PC-3 (cell line): ENCODE results near the gene ADGRG6.

Experiments used
- EZH2 ChIP-seq: fragments of 300-600 bp; sonication (generic); IDR thresholded peaks from one replicate; pipeline ENCODE4 v1.6.1; 2017; ENCODE audit warnings: antibody characterized with exemption, mild to moderate bottlenecking, low read length; ENCODE audit not compliant: unreplicated experiment
- EZH2phosphoT487 ChIP-seq: fragments of 300-600 bp; sonication (generic); IDR thresholded peaks from 2 replicates; pipeline ENCODE4 v1.6.1; 2018; ENCODE audit warnings: mild to moderate bottlenecking, antibody characterized with exemption, low read length, borderline replicate concordance
- TF ChIP-seq, protein P1 (sequence below): fragments of 300-600 bp; sonication (generic); conservative IDR thresholded peaks from 2 replicates; pipeline ENCODE4 v1.5.1; 2017; ENCODE audit warnings: antibody characterized with exemption, low read depth, mild to moderate bottlenecking, low read length

DNA sequence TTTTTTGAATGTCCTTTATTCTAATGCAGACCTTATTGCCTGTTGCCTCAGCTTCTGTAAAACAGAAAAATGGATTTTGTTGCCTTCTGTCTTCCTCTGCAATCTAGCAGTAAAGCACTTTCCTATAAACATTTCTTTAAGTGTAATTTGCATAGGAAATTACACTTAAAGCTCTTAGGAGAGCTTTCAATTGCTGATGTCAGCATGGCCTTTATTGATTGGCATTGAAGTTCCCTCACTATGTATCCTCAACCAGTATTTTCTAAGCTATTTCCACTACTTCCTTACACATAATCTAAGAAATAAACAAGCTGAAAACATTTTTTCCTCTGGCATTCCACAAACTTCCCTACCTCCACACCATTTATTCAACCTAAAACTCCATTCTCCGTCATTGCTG is 22.3 kb downstream of the ADGRG6 start:
- TF ChIP-seq, protein P1, sequence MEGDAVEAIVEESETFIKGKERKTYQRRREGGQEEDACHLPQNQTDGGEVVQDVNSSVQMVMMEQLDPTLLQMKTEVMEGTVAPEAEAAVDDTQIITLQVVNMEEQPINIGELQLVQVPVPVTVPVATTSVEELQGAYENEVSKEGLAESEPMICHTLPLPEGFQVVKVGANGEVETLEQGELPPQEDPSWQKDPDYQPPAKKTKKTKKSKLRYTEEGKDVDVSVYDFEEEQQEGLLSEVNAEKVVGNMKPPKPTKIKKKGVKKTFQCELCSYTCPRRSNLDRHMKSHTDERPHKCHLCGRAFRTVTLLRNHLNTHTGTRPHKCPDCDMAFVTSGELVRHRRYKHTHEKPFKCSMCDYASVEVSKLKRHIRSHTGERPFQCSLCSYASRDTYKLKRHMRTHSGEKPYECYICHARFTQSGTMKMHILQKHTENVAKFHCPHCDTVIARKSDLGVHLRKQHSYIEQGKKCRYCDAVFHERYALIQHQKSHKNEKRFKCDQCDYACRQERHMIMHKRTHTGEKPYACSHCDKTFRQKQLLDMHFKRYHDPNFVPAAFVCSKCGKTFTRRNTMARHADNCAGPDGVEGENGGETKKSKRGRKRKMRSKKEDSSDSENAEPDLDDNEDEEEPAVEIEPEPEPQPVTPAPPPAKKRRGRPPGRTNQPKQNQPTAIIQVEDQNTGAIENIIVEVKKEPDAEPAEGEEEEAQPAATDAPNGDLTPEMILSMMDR, result no peak
- TF ChIP-seq EZH2, result no peak
- no peak for TF ChIP-seq EZH2phosphoT487
